ENCODE measurements around the gene ZNF429.

- TF ChIP-seq CTCF (conservative IDR thresholded peaks at IDR 0.05; ENCODE audit: low read depth, low read length) (no peak), EZH2 (IDR thresholded peaks at IDR 0.05; ENCODE audit: low read length, unreplicated experiment) (no peak)
Measured at GRCh38 chr19:21571316-21571715, 65.9 kb downstream of the ZNF429 start.
